Measurements from ENCODE around the gene MAPK13.

DNA sequence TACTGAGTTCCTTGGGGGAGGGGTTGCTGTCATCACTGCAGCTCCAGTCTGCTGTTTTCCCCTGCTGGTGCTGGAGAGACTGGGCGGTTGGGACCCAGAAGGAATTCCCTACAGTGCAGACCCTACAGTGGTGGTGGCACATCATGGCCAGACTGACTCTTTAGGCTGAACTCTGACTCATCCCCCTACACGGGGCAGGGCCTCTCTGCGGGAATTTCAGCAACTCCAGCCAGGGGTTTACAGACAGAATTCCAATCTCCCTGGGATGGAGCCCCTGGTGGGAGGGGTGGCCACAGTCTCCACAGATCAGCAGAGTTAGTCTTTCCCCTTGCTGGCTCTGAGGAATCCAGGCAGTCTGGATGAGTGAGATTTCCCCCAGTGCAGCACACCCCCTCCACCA lies 46.9 kb upstream of the MAPK13 start:
- no peak for TF ChIP-seq EZH2 (IDR thresholded peaks at IDR 0.05; ENCODE audit: insufficient read depth, poor library complexity, severe bottlenecking)
- TF ChIP-seq EZH2phosphoT487 (IDR thresholded peaks at IDR 0.05; ENCODE audit: insufficient read depth, low read depth): no peak
